ENCODE data around the gene MCOLN3.
"Not testable (repeated sequence)": the region's sequence is repeated elsewhere in the genome, so short reads cannot be mapped to it uniquely, and the experiment has no call there.

The MCOLN3 gene

DNA sequence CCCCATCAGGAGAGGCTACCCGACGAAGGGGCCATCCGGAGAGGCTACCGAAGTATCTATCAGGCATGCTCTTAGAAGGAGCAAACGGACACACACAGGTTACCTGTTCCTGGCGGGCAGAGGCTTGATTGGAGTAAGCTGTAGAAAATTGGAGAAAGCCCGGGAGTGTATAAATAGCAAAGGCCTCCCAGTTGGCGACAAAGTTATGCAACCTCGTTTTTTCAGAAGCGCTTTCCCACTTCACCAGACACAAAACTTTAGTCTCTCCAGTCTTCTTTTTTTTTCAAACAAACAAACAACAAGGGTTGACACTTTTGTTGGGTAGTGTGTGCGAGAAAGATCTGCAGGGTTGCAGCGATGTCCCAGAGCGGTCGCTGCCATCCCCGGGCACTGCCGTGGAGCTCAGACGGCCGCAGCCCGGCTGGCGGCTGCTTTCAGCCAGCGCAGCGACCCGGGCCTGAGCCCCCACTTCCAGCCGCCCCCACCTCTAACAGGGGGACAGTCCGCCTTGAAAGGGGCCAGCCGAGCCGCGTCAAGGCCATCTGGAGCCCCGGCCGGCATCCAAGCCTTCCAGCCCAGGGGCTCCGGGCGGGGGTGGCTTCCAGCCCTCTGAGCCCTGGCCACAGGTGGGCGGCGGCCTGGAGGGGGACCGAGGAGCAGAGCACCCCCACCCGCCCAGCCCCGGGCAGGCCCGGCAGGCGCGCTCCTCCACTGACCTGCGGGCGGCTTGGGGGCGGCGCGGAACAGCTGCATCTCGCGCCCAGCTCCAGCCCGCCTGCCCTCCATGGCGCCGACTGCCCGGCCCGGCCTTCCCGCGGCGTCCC is 616 bp downstream of the MCOLN3 start:
- DNase-seq (ENCODE audit: low spot score): no peak

DNA sequence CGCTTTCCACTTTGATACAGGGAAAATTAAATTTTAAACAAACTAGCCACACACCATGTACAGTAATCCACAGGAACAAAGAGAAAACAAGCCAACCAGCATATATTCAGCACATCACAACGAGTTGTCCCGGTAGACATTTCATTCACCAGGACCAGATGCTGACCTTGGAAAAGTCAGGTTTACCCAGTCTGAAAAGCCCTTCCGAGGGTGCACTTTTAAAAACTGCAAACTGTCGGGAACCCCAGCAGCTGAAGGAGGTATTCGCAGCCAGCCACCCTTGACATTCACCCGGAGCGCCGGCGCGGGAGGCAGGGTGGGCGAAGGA is 1.2 kb downstream of the MCOLN3 start:
- DNase-seq (ENCODE audit: low spot score): no peak

DNA sequence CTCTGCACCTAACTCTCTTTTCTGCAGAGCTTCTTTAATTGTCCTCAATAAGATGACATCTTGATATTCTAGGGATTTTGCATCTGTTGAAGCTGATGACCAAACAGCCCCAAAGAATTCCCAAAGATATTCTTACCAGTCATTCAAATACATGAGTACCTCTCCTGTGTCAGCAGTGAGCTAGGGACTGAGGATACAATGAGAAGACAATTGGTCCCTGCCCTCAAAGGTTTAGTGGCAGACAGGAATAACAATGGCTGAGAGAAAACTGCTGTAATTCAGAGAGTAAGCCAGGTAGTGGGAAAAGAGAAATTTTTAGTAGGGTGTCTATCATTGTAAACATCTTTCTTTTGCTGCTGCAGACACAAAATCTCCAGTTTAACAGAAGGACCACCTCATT is 5.9 kb downstream of the MCOLN3 start:
- DNase-seq (ENCODE audit: low spot score): no peak

DNA sequence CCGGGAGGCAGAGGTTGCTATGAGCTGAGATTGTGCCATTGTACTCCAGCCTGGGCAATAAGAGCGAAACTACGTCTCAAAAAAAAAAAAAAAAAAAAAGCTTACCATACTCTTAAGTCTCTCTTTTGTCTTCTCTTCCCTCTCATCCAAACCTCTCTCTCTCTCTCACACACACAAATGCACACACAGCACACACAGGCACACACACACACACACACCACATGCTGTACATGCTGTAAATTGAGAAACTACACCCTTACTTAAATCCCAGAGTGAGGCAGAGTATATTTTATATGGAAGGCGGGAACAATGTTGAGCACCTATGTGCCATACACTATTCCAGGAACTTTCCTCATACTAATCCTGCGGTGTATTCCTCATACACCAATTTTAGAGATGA is 6.5 kb downstream of the MCOLN3 start:
- no peak for DNase-seq (ENCODE audit: low spot score)

DNA sequence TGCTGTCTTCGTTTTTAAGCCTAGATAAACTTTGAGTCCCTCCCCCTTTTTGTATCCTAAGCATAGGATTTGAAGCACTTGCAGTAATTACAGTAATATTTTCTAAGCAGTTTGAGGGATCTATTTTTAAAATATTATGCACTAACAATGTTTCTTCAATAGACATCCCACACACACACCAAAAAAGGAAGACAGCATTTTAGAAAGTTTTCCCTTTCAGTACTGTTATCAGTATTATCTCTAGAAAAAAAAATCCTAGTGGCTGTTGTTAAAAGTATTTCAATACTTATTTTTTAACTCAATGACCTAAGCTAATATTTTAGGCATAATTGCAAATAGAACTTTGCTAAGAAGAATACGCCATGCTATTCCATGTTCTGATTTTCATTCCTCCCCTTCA is 15.1 kb downstream of the MCOLN3 start:
- DNase-seq (ENCODE audit: low spot score): no peak

DNA sequence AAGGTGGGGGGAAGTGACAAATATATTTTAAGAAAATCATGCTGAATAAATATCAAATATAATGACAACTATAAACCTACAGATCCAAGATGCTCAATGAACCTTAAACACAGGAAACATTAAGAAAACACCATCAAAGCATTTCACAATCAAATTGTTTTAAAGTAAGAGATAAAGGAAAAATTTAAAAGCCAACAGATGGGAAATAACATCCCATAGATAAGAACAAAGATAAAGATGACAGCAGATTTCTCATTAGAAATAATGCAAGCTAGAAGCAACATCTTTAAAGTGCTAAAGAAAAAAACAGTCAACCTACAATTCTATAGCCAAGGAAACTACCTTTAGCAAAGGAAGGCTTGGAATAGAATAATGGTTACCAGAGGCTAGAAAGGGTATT is 17.8 kb downstream of the MCOLN3 start:
- no peak for DNase-seq (ENCODE audit: low spot score)

DNA sequence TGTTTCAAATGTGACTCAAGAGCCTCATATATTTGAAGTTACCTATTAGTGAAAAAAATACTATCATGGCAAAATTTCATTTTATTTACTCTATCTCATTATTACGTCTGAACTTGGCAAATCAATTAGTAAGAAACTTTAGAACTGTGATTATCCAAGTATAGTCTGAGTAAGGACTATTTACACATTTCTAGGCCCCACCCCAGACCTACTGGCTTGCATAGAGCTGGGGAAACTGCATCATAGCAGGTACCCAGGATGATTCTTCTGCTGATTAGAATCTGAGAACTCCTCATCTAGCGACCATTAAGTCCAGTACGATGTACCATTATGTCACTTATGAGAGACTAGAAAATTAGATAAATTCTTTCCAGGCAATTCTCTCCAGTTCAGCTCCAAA is 20.1 kb downstream of the MCOLN3 start:
- DNase-seq (ENCODE audit: low spot score): no peak

DNA sequence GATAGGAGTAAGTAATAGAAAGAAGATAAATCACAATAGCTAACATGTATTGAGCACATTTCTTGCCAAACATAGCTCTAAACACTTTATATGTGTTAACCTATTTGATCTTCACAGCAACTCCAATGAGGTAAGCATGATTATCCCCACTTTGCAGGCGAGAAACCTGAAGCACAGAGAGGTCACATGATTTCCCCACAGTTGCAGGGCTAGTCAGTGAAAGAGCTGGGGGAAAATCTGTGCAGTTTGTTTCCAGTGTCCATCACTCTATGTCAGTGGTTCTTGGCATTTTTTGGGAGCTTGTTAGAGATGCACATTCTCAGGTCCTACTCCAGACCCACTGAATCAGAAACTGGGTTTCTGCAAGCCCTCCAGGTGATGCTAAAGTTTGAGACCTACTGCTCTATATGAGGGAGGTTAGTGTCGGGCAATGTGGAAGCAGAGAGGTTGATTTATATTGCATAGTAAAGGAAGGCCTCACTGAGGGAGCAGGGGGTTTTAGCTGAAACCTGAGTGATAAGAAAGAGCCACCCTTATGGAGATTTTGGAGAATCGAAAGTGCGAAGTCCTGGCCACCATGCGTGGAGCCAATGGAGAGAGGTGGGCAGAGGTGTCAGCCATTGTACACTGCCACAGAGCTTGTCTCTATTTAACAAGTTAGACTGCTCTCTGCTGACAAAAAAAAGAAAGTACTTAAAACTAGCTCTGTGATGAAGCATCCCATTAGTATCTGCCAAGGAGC is 20.9 kb downstream of the MCOLN3 start:
- DNase-seq (ENCODE audit: low spot score): no peak

DNA sequence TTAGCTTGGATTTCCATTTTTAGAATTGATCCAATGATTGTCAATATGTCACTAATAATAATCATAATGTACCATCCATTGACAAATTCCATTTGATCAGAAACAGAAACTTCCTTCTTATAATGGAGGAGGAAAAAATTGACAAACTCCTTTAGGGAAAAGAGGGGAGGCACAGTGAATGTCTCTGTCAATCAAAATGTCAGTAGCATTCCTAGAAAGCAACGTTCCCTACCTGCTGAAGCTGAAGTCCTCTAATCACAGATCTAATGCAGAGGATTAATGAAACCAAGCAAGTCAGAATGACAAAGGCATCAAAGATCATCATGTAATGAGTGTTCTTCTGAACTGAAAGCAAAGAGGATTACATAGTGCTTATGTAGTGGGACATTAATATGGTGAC is 22.4 kb downstream of the MCOLN3 start:
- no peak for DNase-seq (ENCODE audit: low spot score)

DNA sequence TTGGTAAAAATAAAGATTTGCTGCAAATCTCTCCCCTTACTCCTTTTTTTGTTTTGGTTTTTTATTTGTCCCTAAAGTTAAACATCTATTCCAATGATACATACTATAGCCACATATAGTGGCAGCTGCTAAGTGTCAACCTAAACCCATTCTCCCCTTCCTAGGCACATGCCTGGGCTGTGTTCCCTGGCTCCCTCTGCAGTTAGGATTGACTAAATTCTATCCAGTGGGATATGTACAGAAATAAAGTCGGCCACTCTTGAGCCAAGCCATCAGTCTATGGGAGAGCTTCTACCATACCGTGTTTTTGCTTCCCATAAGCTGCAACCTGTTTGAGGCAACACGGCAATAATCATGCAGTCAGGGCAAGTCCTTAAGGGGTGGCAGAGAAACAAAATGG is 23.6 kb downstream of the MCOLN3 start:
- DNase-seq (ENCODE audit: low spot score): no peak

DNA sequence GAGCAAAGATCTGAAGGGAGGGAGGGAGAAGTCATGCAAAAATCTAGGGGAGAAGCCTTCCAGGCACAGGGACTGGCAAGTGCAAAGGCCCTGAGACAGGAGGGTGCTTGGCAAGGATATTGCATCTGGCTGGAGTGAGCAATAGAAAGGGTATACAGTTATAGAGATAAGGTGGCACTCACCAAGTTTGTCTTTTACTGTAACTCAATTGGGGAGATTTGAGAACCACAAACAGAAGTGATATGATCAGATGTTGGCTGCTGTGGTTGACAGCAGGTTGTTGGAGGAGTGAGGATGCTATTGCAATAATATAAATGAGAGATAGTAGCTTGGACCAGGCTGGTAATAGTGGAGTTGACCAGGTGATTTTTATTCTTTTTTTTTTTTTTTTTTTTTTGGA is 25.6 kb downstream of the MCOLN3 start:
- DNase-seq (ENCODE audit: low spot score): no peak

DNA sequence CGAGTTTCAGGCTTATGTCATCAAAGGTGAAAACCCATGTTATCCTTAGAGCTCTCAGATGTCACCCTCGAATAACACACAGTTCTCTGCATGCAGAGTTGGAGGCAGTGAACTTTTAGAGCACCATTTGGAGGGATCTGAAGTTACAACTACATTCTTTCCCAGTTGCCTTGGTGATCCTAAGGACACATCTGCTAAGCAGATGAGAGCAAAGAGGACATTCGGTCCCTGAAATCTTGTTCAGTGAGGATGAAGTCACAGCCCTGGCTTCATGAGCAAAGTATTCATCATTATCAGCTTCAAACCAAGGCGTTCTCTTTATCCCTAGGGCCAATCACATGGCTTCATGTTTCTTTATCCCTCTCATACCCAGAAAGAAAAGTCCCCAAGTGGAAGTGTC is 28.3 kb downstream of the MCOLN3 start:
- DNase-seq (ENCODE audit: low spot score): no peak

DNA sequence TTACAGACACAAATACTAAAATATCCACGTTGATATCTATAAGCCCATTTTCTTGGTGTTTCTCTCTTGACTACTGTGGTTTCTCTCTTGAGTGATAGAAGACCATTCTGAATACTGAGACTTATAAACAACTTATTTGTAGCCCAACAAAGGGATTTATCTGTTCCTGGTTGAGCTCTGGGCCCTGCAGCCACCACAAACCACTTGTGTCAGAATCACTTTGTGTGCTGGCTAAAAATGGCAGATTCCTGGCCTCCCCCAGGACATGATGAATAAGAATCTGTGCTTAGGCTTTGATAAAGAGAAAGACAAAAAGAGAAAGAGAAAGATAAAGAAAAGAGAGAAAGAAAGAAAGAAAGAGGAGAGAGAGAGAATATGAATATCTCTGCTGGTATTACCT is 32.5 kb downstream of the MCOLN3 start:
- DNase-seq (ENCODE audit: low spot score): no peak

DNA sequence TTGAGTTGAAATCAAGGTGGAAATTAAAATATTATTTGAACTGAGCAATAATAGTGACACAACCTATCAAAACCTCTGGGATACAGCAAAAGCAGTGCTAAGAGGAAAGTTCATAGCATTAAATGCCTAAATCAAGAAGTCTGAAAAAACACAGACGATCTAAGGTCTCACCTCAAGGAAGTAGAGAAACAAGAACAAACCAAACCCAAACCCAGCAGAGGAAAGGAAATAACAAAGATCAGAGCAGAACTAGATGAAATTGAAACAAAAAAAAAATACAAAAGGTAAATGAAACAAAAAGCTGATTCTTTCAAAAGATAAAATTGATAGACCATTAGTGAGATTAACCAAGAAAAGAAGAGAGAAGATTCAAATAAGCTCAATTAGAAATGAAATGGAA is 42.7 kb downstream of the MCOLN3 start:
- not testable (repeated sequence) for DNase-seq (ENCODE audit: low spot score)

DNA sequence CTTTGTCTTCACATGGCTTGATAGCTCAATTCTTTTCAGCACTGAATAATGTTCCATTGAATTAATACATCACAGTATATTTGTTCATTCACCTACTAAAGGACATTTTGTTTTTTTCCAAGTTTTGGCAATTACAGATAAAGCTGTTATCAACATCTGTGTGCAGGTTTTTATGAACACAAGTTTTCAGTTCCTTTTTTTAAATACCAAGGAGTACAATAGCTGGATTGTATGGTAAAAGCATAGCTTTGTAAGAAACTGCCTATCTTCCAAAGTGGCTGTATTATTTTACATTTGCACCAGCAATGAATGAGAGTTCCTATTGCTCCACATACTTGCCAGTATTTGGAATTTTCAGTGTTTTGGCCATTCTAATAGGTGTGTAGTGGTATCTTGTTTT is 46.6 kb downstream of the MCOLN3 start:
- no peak for DNase-seq (ENCODE audit: low spot score)

DNA sequence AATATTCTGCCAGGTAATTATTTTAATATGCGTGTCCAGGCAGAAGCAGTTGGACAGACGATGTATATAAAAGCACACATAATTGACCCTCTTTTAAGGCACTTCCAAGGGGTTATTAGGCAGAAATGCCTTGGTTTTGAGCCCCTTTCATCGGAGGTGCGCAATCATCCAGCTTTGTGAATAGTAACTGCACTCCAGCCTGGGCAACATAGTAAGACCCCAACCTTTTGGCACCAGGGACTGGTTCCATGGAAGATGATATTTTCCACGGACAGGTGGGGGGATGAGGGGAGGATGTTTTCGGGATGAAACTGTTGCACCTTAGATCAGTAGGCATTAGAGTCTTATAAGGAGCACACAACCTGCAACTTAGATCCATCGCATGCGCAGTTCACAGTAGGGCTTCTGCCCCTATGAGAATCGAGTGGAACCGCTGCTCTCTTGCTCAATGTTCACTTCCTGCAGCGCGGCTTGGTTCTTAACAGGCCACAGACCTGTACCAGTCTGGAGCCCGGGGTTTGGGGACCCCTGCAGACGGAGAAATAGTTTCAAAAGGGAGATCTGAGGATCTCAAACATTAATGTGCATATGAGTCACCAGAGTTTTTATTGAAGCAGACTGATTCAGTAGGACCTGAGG is 49.5 kb downstream of the MCOLN3 start:
- DNase-seq (ENCODE audit: low spot score): no peak

DNA sequence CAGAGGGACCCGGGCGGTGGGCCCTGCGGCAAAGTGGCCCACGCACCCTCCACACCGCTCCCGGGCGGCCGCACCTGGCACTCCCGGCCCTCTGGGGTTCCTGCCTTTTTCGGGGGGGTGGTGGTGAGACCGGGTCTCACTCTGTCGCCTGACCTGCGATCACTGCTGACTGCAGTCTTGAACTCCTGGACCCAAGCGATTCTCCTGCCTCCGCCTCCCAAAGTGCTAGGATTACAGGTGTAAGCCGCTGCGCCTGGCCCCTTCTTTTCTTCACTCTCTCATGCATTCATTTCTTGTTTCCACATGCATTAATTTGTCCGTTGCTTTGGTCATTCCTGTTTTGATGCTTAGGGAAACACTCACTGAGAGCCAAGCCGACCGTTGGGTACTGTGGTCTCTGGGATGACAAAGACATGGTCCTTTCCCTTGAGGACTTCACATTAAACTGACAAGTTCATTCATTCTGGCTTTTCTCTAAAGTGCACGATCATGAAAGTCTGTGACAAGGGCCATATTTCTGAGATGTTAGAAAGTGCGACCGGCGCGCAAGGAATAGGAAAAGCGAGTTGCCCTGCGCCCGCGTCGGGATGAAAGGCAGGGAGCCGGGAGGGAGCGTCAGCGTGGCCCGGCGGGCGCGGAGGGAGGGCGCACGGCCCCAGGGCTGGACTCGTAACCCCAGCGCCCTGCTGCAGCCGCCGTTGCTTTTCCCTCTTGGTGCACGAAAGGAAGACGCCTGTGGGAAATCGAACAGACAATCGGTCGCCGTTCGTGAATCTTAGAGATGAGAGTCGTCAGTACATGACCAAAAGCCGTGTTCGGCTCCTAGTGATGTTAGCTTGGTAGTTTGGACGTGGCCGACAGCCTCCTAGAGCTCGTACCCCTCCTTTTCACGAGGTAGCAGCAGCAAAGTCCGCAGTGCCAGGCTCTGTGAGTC is 50.4 kb downstream of the MCOLN3 start:
- no peak for DNase-seq (ENCODE audit: low spot score)

DNA sequence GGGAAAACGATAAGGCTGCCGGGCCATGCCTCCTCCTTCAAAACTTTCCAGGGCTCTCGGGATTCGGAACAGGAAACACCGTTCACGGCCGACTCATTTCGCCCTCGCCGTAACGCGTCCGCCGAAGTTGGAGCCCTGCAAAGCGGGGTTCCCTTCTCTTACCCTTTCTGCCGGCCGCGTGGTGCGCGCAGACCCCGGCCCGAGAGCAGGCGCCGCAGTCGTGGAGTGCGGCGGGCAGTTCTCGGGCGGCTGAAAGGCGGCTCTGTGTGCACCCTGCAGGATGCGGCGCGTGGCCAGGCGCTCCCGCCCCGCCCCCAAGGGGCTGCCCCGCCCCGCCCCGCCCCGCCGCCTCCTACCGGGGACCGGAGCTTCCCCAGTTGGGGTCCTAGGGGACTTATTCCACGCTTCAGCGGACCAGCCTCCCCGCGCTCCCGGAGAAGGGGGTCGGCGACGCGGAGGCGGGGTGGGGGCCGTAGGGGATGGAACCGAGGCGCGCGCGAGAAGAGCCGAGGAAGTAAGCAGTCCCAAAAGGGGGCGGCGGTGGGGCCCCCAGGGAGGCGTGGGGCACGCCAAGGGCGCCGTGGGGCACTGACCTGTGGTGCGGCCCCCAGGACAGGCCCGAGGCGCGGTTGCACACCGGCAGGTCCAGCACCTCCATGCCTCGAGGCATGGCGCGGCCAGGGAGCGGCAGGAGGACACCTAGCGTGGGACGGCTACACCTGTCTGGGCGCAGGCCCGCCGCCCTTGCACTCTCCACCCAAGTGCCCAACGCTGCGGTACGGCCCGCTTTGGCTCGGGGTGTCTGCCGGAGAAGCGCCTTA is 51.2 kb downstream of the MCOLN3 start, which contains the start of gene MCOLN2:
Gene MCOLN2, minus strand, starts transcription at position 268 of the 821 bp plus-strand sequence. Its CDS starts 241 bp downstream, at position 27.
- peak; percentile 24 for DNase-seq (ENCODE audit: low spot score)

DNA sequence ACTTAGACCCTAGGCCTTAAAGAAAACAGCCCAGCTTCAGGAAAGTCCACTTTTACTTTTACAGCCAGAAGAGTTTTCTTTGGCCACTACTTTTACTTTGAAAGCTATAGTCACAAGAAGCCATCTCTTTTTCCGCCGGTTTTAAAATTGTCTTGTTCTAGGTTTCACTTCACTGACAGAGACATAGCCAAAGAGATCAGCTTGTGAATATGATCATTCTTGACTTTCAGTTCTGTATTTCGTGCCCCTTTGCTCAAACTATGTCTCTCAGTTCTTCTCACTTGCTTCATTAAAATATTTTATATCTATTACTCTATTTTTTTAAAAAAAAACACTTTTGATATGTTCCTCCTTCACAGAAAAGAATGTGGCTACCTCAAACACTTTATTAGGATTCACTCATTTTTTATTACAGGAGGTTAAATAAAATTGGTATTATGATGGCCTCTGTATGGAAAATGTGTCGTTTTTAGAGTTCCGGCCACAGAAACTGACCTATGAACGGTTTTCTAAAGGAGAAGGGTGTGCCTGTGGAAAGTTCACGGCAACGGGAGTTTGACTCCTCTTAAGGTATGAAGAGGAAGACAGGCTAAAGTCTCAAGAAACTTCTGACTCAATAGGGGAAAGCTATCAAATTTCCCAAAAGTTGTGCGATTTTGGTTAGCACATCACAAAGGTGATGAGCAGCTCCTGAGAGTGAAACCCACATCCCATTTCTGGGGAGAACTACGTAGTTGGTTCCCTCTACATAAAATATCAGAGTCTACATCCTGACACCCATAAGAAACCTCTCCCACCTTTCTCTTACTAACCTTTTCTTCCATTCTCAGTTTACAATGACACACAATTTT is 52.6 kb downstream of the MCOLN3 start:
- no peak for DNase-seq (ENCODE audit: low spot score)
